Activated CD4-positive, alpha-beta memory T cell treated with anti-CD3 and anti-CD28 coated beads, Interleukin-2, amount 10 ng/mL, durations not matched to agents 7 days and 5 days (primary cell): ENCODE results near the gene TMEM163. TPM values are rescaled to one million over a fixed set of nuclear protein-coding genes. Genes with fewer than 3 reads are reported as not detected.

Experiments used
- CTCF ChIA-PET: fragments of 350-600 bp; sonication (Branson Sonifier 250); formaldehyde crosslinking; loops from one replicate; lab custom pipeline; 2021; ENCODE audit warnings: antibody characterized with exemption, inconsistent platforms; lab: Charles Lee
- POLR2A ChIA-PET: fragments of 350-600 bp; sonication (Branson Sonifier 250); formaldehyde crosslinking; loops from one replicate; lab custom pipeline; 2021; ENCODE audit warnings: antibody characterized with exemption; lab: Charles Lee
- DNase-seq: peaks from one replicate; pipeline ENCODE4 v3.0.0-alpha.2; 2020
- H3K27ac Mint-ChIP-seq: one replicate; pipeline ENCODE4 v1.8.0; 2021; ENCODE audit warnings: mild to moderate bottlenecking, mixed read lengths
- H3K27me3 Mint-ChIP-seq: one replicate; pipeline ENCODE4 v1.8.0; 2021; ENCODE audit warnings: mixed read lengths
- H3K36me3 Mint-ChIP-seq: one replicate; pipeline ENCODE4 v1.8.0; 2021; ENCODE audit warnings: low read depth, mixed read lengths
- H3K4me1 Mint-ChIP-seq: one replicate; pipeline ENCODE4 v1.8.0; 2021; ENCODE audit warnings: mixed read lengths
- H3K4me3 Mint-ChIP-seq: one replicate; pipeline ENCODE4 v1.8.0; 2021; ENCODE audit warnings: mild to moderate bottlenecking, mixed read lengths
- H3K9me3 Mint-ChIP-seq: one replicate; pipeline ENCODE4 v1.8.0; 2021; ENCODE audit warnings: mixed read lengths
- total RNA-seq, 2 experiments: library from RNA; stranded (reverse); gene quantifications; one replicate each; pipeline ENCODE4 v1.2.3, GENCODE V29; 2021

The TMEM163 gene
- total RNA-seq, 2 experiments from 2014 or later, result 1.8 to 2.3 TPM

DNA sequence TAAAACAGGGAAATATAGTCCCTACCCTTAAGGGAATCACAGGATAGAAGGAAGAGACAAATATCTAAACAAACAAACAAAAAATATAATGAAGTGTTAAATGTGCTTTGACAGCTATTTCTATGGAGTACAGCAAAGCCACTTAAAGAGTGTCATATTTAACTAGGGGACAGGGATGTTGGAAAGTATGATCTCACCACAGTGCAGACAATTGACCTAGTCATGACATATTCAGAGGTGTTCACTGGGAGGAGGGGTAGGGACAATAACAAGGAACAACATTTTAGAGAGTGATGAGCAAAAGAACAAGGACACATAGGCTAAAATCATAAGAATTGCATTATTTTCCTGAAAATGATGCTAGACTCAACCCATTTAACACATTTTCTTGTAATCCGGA lies 107.5 kb downstream of the TMEM163 start:
- Mint-ChIP-seq H3K4me1 (no peaks in the 10 kb centered on the region), H3K27ac (no peak overlapping the region), H3K4me3 (no peak overlapping the region), H3K27me3 (peaks cover 11% of the 10 kb centered on the region), H3K36me3 (no peaks in the 10 kb centered on the region), H3K9me3 (peaks cover 9% of the 10 kb centered on the region)
- POLR2A ChIA-PET, result no interaction called here
- CTCF ChIA-PET, result no interaction called here
- DNase-seq, result no peak

DNA sequence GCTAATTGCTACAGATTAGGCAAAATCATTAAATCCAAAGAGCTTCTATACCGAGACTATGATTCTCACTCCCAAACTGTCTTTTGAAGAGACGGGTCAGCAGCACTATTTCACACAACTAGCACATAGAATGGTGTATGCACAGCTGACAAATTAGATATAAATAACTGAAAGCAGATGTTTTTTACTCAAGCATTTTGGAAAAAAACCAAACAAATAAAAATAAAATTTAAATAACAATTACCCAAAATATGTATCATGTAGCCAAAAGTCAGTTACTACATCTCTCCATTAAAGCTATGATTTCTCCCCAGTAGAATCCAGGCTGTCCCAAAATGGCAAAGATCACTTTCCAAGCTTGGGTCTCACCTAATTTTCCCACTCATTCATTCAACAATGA lies 107.9 kb downstream of the TMEM163 start:
- POLR2A ChIA-PET, result no interaction called here
- Mint-ChIP-seq H3K27me3 (peaks cover 12% of the 10 kb centered on the region), H3K9me3 (peaks cover 10% of the 10 kb centered on the region), H3K4me3 (no peak overlapping the region), H3K4me1 (no peaks in the 10 kb centered on the region), H3K36me3 (no peaks in the 10 kb centered on the region), H3K27ac (no peak overlapping the region)
- CTCF ChIA-PET, result no interaction called here
- DNase-seq, result no peak

DNA sequence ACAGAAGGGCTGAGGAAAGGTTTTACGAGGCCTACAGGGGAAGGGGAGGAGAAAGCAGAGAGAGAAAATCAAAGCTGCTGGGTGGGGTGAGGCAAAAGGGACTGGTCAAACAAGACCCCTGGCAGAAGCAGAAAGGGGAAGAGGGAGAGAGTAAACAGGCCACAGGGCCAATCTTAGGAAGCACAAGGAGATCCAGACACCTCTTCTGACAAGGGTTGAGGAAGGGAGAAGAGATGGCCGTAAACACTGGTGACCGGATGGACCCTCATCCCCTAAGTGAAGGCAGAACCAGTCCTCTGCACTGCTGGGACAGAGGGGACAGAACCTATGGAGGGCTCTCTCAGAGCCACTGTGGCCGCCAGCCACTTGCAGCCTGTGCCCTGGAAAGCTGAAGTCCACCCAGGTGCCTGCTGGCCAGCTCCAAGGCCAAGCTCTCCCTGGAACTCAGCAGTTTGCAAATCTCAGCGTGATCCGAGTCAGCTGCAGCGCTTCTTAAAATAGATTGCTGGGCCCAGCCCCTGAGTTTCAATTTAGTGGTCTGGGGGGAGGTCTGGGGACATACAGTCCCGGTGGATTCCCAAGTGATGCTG lies 108.8 kb downstream of the TMEM163 start:
- no peak overlapping the region for H3K27ac Mint-ChIP-seq
- peaks cover 10% of the 10 kb centered on the region for H3K9me3 Mint-ChIP-seq
- peaks cover 12% of the 10 kb centered on the region for H3K27me3 Mint-ChIP-seq
- H3K36me3 Mint-ChIP-seq, result no peaks in the 10 kb centered on the region
- CTCF ChIA-PET, result no interaction called here
- no peaks in the 10 kb centered on the region for H3K4me1 Mint-ChIP-seq
- no peak overlapping the region for H3K4me3 Mint-ChIP-seq
- no peak for DNase-seq
- POLR2A ChIA-PET, result no interaction called here

DNA sequence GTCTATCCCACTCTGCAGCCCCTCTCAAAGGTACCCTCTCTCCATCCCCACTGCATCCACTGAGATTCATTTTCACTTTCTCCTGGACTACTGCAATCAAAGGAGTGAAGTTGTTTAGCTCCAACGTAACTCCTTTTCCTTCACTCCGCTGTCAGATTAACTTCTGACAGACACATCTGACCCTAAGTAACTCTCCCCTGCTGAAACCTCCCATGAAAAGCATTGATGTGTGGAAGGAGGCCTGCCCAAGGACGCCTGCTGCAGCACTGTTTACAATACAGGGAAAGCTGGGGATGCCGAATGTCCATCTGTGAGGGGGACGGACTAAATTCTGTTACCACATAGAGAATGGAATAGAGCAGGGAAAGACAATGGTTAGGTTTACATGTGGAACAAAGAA lies 114.8 kb downstream of the TMEM163 start:
- Mint-ChIP-seq H3K36me3 (no peaks in the 10 kb centered on the region), H3K27me3 (peaks cover 31% of the 10 kb centered on the region), H3K27ac (no peak overlapping the region)

DNA sequence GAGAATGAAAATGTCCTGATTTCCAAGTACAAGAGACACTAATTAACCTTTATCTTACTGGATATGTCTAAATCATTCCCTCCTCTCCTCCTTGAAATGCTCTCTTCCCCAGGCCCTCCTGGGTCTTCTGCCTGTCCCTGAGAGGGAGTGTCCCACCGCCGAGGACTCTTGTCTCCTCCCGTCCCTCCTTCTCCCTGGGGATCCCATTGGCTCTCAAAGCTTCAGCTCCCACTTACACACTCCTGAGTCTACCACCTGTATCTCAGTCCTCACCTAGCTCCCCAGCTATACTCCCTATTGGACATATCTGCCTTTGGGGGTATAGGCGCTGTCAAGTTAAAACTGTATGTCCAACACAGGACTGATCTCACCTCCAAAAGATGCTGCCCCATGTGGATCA lies 116.1 kb downstream of the TMEM163 start:
- H3K4me3 Mint-ChIP-seq, result no peak overlapping the region
- ChIA-PET CTCF (no interaction called here), POLR2A (no interaction called here)
- no peak for DNase-seq
- H3K4me1 Mint-ChIP-seq, result no peaks in the 10 kb centered on the region
- peaks cover 11% of the 10 kb centered on the region for H3K9me3 Mint-ChIP-seq
- H3K27me3 Mint-ChIP-seq, result peaks cover 31% of the 10 kb centered on the region
- H3K27ac Mint-ChIP-seq, result no peak overlapping the region
- peaks cover 2% of the 10 kb centered on the region for H3K36me3 Mint-ChIP-seq

More for the DNA sequence above, 114.8 kb downstream of the TMEM163 start:
- Mint-ChIP-seq H3K9me3 (peaks cover 11% of the 10 kb centered on the region), H3K4me3 (no peak overlapping the region), H3K4me1 (no peaks in the 10 kb centered on the region)
- no peak for DNase-seq
- ChIA-PET CTCF (no interaction called here), POLR2A (no interaction called here)

DNA sequence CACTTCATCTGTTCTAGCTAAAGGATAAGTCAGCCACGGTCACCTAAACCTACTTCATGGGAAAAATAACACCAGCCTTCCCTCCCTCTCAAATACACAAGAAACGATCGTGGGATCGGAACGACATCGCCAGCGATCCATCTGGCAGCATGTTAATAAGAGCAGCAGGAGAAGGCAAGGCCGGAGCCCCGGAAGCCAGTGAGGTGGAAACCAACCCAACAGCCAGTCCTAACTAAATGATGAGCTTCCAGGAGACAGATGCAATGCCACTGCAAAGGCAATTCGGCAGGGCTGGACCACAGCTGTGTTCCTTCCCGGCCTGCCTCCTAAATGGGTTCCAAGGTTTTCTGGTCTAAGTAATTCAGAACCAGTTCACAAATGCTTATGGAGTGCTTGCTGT lies 117.5 kb downstream of the TMEM163 start:
- CTCF ChIA-PET, result no interaction called here
- no peaks in the 10 kb centered on the region for H3K4me1 Mint-ChIP-seq

DNA sequence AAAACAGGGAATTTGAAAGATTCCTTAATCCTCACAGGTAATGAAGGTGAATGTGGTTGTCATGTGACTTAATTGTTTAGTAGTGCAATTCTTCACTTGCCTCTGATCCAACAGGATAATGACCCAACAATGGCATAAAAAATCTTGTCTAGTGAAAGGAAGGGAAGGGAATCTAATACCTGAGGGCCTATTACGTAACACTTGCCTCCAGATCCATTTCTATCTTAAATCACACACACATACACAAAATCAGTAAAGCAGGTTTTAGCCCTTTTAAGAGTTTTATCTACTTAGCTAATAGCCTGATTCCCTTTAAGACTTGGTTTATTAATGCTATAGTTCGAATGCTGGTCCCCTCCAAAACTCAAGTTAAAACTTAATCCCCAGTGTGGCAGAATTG lies 118.6 kb downstream of the TMEM163 start:
- Mint-ChIP-seq H3K27ac (no peak overlapping the region), H3K36me3 (peaks cover 2% of the 10 kb centered on the region), H3K9me3 (peaks cover 6% of the 10 kb centered on the region), H3K4me1 (no peaks in the 10 kb centered on the region), H3K4me3 (no peak overlapping the region), H3K27me3 (peaks cover 27% of the 10 kb centered on the region)
- POLR2A ChIA-PET, result no interaction called here
- CTCF ChIA-PET, result no interaction called here
- no peak for DNase-seq

More for the DNA sequence above, 117.5 kb downstream of the TMEM163 start:
- no peak for DNase-seq
- H3K36me3 Mint-ChIP-seq, result peaks cover 2% of the 10 kb centered on the region
- H3K27ac Mint-ChIP-seq, result no peak overlapping the region
- peaks cover 6% of the 10 kb centered on the region for H3K9me3 Mint-ChIP-seq
- POLR2A ChIA-PET, result no interaction called here
- H3K4me3 Mint-ChIP-seq, result no peak overlapping the region
- H3K27me3 Mint-ChIP-seq, result peaks cover 27% of the 10 kb centered on the region

DNA sequence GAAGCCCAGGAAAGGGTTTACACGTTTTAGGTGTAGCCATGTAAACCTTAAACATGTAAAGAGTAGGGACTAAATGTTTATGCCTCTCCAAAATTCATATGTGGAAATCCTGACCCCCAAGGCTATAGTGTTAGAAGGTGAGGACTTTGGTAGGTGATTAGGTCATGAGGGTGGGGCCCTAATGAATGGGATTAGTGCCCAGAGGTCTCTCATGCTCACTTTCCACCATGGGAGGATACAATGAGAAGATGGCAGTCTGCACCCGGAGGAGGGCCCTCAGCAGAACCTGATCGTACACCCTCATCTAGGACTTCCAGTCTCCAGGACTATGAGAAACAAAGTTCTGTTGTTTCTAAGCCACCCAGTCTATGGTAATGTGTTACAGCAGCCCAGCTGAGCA lies 119.6 kb downstream of the TMEM163 start:
- H3K4me1 Mint-ChIP-seq, result no peaks in the 10 kb centered on the region
- DNase-seq, result no peak
- CTCF ChIA-PET, result no interaction called here
- POLR2A ChIA-PET, result no interaction called here
- H3K36me3 Mint-ChIP-seq, result peaks cover 2% of the 10 kb centered on the region
- H3K27me3 Mint-ChIP-seq, result peaks cover 25% of the 10 kb centered on the region
- H3K4me3 Mint-ChIP-seq, result no peak overlapping the region
- H3K9me3 Mint-ChIP-seq, result peaks cover 6% of the 10 kb centered on the region
- no peak overlapping the region for H3K27ac Mint-ChIP-seq

DNA sequence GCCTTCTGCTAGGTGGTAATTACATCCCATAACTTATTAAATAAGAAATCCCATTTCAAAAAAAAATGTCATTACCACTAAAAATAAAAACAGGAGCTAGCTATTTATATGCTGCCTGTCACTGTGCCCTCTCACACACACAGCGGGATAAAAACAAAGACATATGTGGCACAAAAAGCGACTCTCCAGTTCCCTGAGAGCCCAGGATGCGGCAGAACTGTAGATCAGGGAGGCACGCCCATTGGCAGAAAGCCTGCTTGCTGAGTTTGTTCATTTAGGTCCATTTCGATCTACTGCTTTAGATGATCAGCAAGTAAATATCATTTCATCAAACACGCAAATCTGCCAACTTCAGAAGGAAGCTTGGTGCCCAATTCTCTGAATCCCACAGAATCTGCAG lies 124.4 kb downstream of the TMEM163 start:
- Mint-ChIP-seq H3K27ac (no peak overlapping the region), H3K9me3 (peaks cover 22% of the 10 kb centered on the region), H3K4me3 (no peak overlapping the region), H3K27me3 (peaks cover 1% of the 10 kb centered on the region), H3K36me3 (peaks cover 17% of the 10 kb centered on the region), H3K4me1 (no peaks in the 10 kb centered on the region)
- no peak for DNase-seq
- ChIA-PET POLR2A (no interaction called here), CTCF (no interaction called here)

DNA sequence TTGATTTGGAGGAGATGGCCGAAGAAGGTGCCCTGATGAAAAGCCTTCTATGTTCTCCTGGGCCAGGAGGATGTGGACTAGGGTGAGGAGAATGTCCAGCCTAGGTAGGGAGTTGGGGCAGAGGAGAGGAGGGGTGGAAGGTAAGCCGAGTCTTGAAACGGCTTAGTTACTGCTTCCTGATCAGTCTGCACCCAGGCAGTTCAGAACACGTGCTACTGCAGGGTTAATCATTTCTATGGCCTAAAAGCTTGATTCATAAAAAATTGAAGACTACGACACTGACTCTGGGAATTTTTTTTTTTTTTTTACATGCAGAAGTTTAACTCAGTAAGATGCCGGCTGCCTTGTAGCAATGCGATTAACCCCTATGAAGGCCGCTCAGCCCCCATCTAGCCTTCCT lies 125.3 kb downstream of the TMEM163 start:
- no peak for DNase-seq
- Mint-ChIP-seq H3K27me3 (peaks cover 4% of the 10 kb centered on the region), H3K9me3 (peaks cover 27% of the 10 kb centered on the region), H3K4me3 (no peak overlapping the region), H3K27ac (no peak overlapping the region), H3K4me1 (no peaks in the 10 kb centered on the region), H3K36me3 (peaks cover 17% of the 10 kb centered on the region)
- ChIA-PET POLR2A (no interaction called here), CTCF (interaction anchor here (0.6 kb wide), 1 partner anchor 22 kb away, joined by 4 read pairs; no protein-coding TSS in a partner anchor)

DNA sequence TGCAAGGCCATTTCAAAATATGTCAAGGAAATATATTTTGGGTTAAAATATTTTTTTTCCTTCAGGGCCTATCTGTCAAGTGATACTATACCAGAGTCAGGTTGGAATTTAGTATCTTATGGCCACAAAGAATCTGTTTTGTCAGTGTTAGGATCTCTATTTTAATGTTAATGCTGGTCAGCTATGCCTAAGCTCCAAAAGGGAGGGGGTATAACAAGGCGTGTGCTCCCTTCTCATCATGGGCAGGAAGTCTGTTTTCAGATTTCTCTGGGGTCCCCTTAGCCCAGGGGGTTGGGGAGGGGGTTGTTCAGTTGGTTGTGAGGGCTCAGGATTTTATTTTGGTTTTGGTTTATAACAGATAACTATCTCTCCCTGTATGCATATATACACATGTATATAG lies 126.4 kb downstream of the TMEM163 start:
- DNase-seq, result no peak
- peaks cover 15% of the 10 kb centered on the region for H3K36me3 Mint-ChIP-seq
- CTCF ChIA-PET, result no interaction called here
- peaks cover 4% of the 10 kb centered on the region for H3K27me3 Mint-ChIP-seq
- POLR2A ChIA-PET, result no interaction called here
- peaks cover 33% of the 10 kb centered on the region for H3K9me3 Mint-ChIP-seq
- H3K4me3 Mint-ChIP-seq, result no peak overlapping the region
- H3K27ac Mint-ChIP-seq, result no peak overlapping the region
- H3K4me1 Mint-ChIP-seq, result no peaks in the 10 kb centered on the region

DNA sequence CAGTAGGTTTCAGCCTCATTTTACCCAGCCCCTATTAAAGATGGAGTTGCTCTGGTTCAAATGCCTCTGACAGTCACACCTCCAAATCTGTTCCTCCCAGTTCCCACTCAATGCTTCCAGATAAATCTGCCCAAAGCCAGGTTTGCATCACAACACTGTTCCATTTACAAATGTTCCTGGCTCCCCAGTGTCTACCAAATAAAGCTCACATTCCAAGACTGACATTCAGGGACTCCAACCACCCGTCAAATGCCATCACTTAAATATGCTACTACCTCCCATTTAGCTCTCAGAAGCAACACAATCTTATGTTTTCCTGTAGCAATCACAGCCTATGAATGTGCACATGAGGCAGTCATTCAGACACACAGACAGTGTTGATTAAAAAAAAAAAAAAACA lies 127.3 kb downstream of the TMEM163 start:
- POLR2A ChIA-PET, result no interaction called here
- CTCF ChIA-PET, result no interaction called here
- Mint-ChIP-seq H3K27ac (no peak overlapping the region), H3K9me3 (peaks cover 34% of the 10 kb centered on the region), H3K4me1 (peaks cover 2% of the 10 kb centered on the region), H3K27me3 (peaks cover 4% of the 10 kb centered on the region), H3K4me3 (no peak overlapping the region), H3K36me3 (peaks cover 15% of the 10 kb centered on the region)
- no peak for DNase-seq

DNA sequence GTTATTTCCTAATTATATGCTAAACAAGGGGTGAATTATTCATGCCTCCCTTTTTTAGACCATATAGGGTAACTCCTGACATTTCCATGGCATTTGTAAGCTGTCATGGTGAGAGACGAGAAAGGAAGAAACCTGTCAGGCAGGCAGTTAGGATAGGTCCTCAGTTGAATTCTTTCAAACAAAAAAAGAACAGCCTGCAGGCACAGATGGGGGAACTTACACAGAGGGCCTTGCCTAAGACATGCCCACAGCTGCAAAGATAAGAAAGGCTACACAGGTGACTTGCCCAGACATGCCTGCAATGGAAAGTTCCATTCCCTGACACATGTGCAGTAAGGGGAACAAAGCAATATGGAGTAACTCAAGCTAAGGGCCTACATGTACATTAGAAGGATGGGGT lies 128.1 kb downstream of the TMEM163 start:
- ChIA-PET CTCF (no interaction called here), POLR2A (no interaction called here)
- no peak overlapping the region for H3K27ac Mint-ChIP-seq

More for the DNA sequence above, 128.1 kb downstream of the TMEM163 start:
- Mint-ChIP-seq H3K36me3 (peaks cover 15% of the 10 kb centered on the region), H3K4me1 (peaks cover 5% of the 10 kb centered on the region), H3K27me3 (peaks cover 4% of the 10 kb centered on the region), H3K4me3 (no peak overlapping the region), H3K9me3 (peaks cover 34% of the 10 kb centered on the region)
- no peak for DNase-seq
